K562 (cell line): ENCODE data around the gene HES4. TPM values are rescaled to one million over a fixed set of nuclear protein-coding genes. Genes with fewer than 3 reads are reported as not detected.

ENCODE experiments used
- CBFB ChIP-seq: sonication (generic); formaldehyde crosslinking; IDR thresholded peaks from 2 replicates; pipeline ENCODE4 v1.4.0; 2020; ENCODE audit warnings: mild to moderate bottlenecking, missing genetic modification reagents
- CBX3 ChIP-seq, 2 experiments: IDR thresholded peaks; 1 replicate in 1 of 2; 2 replicates in 1 of 2; pipeline ENCODE4 v1.6.1; 2012; ENCODE audit warnings: inconsistent platforms in 2 of 2, low read length in 2 of 2, borderline replicate concordance in 1 of 2, control low read depth in 1 of 2
- MTA2 ChIP-seq: fragments of 450-650 bp; IDR thresholded peaks from 2 replicates; pipeline ENCODE4 v1.6.1; 2016; ENCODE audit warnings: low read depth
- NR1H2 ChIP-seq: sonication (generic); formaldehyde crosslinking; IDR thresholded peaks from 2 replicates; pipeline ENCODE4 v1.4.0; 2020; ENCODE audit warnings: mild to moderate bottlenecking, missing genetic modification reagents
- SRF ChIP-seq, 2 experiments: fragments of 250-450, 450-650 bp in 1 of 2; sonication (Bioruptor Pico) in 1 of 2; sonication (generic) in 1 of 2; formaldehyde crosslinking; IDR thresholded peaks; 2 replicates each; pipeline versions ENCODE4 v1.5.0 to v1.5.1; 2020 to 2022; ENCODE audit warnings: mild to moderate bottlenecking in 1 of 2, missing genetic modification reagents in 1 of 2
- TFAP4 ChIP-seq: sonication (generic); formaldehyde crosslinking; IDR thresholded peaks from 2 replicates; pipeline ENCODE4 v1.8.0; 2022; ENCODE audit warnings: missing genetic modification reagents, mild to moderate bottlenecking, moderate library complexity, borderline replicate concordance
- ZBTB7A ChIP-seq: IDR thresholded peaks from 2 replicates; pipeline ENCODE4 v1.6.1; 2011; ENCODE audit warnings: low read depth, mild to moderate bottlenecking, low read length, moderate library complexity, borderline replicate concordance; ENCODE audit not compliant: control insufficient read depth
- polyA plus RNA-seq, 8 experiments: library from polyadenylated mRNA; depleted of rRNA in 4 of 8; stranded (reverse) in 5 of 8; unstranded in 3 of 8; fragments of >200 nt; fragmentation: Nextera tagmentation in 2 of 8; fragmentation: Illumina TruSeq in 1 of 8; extraction: Ambion mirVana in 2 of 8; extraction: Trizol in 1 of 8; gene quantifications; 2 replicates each; pipeline versions ENCODE4 v1.2.1 to v1.2.3, GENCODE V29; 2011 to 2014; ENCODE audit warnings: inconsistent platforms in 1 of 8, missing spikeins in 1 of 8
- total RNA-seq, 7 experiments: library from RNA; depleted of rRNA in 6 of 7; stranded (reverse); fragments of >200 nt in 6 of 7; fragmentation: Illumina TruSeq in 2 of 7; extraction: Trizol in 2 of 7; gene quantifications; 2 replicates each; pipeline versions ENCODE4 v1.2.1 to v1.2.3, GENCODE V29; 2011 to 2021; ENCODE audit warnings: low replicate concordance in 1 of 7
- TF ChIP-seq, protein P1 (sequence below): fragments of 250-450 bp; sonication (Bioruptor Pico); IDR thresholded peaks from 2 replicates; pipeline ENCODE4 v1.4.0; 2020; ENCODE audit warnings: mild to moderate bottlenecking, moderate library complexity, borderline replicate concordance

Gene HES4
- total and polyA plus RNA-seq, 9 of the 15 experiments (the other 6 are each of a cell fraction or from before 2014, with no cell fraction given) = 0.21 to 43.7 (median 5.3) TPM; not detected in 2

DNA sequence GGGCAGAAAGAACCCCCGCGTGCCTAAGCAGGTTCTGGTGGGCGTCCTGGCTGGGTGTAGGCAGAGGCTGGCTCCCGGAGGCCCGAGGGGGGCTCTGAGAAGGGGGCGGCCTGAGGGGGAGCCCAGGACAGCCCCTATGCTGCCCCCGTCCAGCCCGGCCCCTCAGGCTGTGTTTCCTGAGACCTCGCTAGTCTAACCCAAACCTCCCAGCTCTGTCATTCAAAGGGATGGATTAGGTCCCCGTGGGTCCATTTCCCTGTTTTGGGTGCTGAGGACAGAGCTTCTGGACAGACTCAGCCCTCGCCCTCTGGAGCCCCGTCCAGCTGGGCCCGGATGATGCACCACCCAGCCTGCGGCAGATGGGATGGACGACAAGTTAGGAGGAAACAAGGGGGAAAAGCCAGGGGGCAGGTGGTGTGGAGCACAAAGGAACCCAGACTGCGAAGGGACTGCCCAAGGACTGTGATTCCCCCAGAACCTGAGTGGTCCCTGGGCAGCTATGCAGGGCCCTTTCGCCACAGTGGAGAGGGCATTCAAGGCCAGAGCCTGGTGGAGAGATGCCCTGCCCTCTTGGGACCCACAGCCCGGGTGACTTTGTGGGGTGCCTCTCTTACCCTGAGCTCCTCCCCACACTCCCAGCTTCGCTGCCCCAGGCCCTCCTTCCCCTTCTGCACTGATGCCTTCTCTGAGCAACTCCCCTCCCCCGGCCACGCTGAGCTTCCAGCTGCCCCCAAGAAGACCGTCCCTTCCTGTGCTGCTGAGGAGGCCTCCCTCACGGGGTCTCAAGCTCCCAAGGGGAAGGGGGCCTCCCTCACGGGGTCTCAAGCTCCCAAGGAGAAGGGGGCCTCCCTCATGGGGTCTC lies 2.8 kb downstream of the HES4 start (continued):
- TF ChIP-seq TFAP4 (CRISPR knock-in tag) (peak; percentile 49; the same call in 1 of the 2 replicates), CBX3 (IDR thresholded peaks at IDR 0.05; ENCODE audit: borderline replicate concordance in 1 of 2, low read length in 2 of 2) (no peak), MTA2 (no peak), NR1H2 (CRISPR knock-in tag) (no peak), CBFB (no peak), ZBTB7A (no peak), SRF (CRISPR knock-in tag; IDR thresholded peaks at IDR 0.05) (no peak)
- TF ChIP-seq, protein P1, sequence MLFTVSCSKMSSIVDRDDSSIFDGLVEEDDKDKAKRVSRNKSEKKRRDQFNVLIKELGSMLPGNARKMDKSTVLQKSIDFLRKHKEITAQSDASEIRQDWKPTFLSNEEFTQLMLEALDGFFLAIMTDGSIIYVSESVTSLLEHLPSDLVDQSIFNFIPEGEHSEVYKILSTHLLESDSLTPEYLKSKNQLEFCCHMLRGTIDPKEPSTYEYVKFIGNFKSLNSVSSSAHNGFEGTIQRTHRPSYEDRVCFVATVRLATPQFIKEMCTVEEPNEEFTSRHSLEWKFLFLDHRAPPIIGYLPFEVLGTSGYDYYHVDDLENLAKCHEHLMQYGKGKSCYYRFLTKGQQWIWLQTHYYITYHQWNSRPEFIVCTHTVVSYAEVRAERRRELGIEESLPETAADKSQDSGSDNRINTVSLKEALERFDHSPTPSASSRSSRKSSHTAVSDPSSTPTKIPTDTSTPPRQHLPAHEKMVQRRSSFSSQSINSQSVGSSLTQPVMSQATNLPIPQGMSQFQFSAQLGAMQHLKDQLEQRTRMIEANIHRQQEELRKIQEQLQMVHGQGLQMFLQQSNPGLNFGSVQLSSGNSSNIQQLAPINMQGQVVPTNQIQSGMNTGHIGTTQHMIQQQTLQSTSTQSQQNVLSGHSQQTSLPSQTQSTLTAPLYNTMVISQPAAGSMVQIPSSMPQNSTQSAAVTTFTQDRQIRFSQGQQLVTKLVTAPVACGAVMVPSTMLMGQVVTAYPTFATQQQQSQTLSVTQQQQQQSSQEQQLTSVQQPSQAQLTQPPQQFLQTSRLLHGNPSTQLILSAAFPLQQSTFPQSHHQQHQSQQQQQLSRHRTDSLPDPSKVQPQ = no peak
